HUDEP-2 (cell line): Measurements from ENCODE around the gene ARNT2.

Experiments used
- DNase-seq, 76 experiments: peaks; one replicate each; lab custom pipeline; 2025; ENCODE audit not compliant: unreplicated experiment in 76 of 76; lab: John Stamatoyannopoulos, UW

ARNT2 gene

DNA sequence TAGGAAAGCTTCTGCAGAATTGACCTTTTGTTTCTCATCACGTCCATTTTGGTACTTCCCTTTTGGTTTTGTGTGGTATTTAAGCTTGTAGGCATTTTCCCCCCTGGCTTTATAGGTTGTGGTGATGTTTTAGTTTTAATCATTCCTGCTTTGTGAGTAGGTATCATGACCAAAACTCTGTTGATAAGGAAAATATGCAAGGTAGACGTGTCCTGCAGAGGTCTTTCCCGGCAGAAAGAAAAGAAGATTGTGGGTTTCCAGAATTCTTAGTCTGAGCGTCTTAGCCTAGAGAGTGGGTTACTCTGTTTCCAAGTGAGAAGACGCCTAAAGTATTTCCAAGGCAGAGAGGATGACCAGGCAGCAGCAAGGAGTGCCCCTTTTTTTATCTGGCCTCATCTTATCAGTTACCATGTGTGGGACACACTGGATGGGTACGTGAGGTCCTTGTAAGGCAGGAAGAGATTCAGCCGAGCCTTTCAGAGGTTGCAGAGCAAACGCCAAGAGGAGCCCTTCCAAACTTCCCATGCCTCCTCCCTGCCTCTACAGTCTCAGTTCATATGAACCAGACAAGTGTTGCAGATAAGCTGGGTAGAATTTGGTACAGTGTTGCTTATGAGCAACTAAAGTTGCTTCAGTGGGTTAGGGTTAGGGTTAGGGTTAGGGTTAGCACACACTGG lies 58.8 kb downstream of the ARNT2 start:
- DNase-seq, result no peak

DNA sequence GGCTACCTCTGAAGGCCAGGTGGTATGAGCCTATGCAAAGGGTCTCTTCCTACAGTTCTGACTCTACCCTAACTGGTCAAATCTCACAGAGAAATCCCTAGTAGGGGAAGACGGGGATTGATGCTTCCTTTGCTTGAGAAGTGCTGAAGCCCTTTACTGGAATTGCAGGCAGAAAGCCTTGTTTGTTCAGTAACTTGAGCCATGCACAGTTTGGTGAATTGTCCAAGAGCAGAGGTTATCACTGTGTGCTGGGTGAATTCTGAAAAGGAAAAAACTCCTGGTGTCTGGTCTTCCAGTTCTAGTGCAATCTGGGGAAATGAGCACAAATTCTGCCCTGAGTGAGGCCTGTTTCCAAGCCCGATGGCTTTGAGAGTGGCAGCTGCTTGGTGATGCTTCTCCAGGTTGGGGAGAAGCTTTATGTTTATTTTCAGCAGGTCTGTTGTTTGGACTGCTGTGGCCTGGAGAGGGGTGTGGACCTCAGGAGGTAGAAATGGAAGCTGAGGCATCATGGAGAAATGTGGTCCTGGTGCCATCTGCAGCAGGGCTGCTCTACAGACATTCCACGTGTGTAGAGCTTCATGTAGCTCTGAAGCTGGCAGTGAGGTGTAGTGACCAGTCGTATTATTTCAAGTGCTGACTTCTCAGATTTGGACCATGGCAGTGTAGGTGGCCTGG lies 60.9 kb downstream of the ARNT2 start:
- DNase-seq, result no peak

DNA sequence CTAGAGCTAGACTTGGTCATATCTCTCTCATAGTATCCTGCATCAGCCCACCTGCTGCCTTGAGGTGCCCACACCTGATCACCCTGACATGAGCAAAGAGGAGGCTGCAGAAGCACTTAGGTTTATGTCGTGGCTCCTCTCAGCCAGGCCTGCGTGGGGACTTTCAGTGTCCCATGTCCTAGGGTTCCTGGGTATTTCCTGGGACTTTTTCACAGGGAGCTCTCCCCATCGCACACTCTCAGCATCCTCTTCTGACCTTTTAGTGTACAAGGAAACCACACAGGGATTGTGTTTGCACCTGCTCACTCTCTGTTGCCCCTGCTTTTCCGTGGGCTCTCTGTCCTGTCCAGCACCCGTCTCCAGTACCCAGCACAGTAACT lies 61.4 kb downstream of the ARNT2 start:
- no peak for DNase-seq

DNA sequence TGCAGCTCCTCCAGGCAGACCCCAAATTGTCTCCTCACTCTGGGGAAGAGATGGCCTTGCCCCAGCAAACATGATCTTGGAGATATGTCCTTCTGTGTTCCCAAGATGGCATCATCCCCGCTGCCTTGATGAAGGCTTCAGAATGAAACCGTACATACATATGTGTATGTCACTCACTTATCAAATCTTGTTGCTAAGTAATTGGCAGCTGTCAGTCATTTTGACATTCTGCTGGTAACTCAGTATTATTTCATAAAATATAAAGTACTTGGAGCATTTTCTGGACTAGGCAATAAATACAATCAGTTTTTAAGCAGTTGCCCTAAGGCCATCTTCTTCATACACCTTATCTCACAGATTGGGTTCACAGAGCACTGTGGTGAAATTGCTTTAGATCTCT lies 62.4 kb downstream of the ARNT2 start:
- DNase-seq, result no peak

DNA sequence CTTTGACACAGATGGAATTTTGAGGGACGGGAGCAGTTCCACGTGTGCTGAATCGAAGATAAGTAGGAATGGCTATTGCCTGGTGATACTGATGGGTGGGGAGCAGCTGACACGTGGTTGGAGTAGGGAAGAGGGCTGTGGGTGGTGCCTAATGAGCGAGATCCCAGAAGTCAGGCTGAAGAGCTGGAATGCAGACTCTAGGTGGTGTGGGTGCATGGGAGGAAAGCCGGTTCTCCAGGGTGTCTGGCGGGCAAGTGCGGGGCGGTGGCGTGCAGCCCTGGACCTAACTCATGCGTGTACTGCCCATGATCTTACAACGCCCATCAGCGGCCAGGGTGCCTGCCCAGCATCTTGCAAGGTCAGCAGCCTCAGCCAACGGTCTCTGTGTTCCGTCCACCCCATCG lies 63.1 kb downstream of the ARNT2 start:
- no peak for DNase-seq

DNA sequence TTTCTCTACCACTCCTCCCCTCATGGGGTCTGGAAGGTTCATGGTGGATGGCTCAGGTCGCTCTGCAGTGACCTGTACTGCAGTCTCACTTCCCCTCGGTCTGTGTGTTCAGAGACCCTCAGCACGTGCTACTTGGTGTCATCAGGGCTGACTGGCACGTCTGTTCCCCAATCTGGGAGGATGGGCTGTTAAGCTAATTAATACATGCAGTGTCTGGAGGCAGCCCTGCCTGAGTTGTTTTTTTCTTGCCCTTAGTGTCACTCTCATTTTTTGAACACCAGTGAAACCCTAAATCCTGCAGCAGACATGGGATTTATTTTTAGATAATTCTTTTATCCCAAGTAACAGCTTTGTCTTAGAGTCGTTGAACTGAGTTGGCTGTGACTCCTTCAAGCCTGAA lies 64.6 kb downstream of the ARNT2 start:
- DNase-seq, result no peak

DNA sequence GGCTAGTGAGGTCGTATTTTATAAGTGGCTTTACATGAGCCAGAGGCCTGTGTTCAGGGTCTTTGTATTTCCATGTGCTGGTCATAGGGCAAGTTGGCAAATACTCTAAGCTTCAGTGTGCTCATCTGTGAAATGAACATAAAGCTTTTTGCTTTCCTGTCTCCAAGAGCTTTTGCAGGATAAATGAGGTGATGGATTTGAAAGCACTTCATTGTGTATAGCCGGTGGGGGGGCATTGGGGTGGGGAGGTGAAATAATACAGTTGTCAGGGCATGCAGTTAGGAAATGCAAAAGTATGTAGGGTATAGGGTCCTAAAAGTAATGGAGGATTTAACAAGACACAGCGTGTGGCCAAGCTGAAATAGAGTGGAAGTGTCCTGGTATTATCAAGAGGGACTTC lies 67.7 kb downstream of the ARNT2 start:
- DNase-seq, result no peak

DNA sequence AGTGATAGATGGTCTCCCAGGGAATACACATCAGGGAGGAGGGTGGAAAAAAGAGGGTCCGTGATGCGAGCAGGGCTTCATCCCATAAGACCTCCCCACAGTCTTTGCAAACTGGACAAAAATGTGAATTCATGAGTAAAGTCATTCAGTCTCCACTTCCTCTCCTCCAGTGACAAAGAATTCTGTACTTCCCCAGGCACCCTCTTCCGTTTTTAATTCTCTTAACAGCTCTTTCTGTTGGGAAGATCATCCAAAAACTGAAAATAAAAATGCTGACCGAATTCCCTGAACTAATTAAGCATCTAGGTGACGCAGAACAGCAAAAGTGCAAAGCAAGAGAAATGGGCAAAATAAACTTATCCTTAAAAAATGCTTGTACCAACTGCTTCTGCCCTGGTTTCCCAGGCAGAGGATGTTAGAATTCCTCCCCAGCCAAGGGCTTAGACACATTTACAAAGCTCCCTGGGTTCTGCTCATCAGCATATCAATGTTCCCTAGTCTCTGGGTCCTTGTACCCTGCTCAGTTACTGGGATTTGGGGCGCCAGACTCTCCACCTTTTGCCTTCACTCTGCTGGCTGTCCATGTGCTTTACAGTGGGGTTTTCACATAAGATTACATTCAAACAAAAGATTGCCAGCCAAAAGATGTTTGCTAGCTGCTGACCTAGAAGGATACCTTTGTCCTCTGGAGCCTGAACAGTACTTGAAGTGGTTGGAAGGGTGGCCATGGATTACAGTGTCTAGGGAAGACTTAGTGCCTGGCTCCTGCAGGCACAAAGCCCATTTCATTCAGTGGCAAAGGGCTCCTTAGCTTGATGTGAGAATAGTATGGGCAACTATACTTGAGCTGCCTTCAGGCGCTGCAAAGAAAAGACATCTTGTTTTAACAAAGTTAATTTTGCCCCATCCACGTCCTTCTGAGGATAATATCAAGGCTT lies 69.4 kb downstream of the ARNT2 start:
- no peak for DNase-seq

DNA sequence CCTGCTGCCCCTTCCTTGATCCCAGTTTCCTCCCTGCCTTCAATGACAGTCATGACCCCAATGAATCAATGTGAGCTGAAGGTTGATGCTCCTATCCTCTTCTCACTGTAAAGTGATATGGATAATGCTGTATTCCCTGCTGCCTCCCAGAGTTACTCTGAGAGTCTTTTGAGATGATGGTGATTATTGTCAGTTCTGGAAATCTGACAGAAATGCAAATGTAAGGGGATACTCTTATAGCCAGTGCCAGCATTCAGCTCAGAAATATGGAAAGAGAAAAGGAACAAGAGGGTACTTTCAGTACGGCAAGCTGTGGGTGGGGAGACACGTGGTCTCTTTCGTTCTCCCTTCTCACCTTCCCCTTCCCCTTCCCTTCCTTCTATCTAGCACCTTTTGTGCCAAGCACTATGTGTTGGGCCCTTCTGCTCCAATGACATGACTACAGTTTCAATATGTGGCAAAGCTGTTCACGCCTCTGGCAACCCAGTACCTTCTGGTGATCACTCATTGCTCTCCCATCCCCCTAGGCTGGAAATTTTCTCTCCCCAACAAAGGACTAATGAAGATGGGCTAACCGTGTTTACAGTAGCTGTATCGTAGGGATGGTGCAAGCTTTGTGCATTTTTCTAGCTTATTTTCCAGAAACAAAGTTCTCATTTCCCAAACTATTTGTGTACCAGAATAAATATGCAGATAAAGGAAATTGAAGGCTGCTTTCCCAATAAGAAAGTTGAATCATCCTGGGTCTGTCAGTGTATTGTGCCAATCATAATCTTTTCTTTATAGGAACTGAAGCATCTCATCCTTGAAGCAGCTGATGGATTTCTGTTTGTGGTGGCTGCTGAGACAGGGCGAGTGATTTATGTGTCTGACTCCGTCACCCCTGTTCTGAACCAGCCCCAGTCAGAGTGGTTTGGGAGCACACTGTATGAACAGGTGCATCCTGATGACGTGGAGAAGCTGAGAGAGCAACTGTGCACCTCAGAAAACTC lies 70.3 kb downstream of the ARNT2 start:
- no peak for DNase-seq

DNA sequence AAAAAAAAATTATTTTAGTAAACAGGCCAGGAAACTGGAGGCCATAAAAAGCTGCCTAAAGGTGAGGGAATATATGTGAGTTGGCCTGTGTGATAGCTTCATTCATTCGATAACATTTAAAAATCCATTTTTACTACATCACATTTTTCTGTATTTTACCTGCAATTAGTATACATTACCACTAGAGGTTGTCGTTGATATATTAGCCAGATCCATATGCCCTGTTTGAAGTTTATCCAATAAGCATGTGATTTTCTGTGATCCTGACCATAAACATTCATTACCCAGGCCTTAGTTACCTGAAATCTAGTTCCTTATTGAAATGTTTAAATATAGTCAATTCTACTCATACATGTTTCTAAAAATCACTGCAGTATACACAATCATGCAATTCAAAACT lies 71.4 kb downstream of the ARNT2 start:
- no peak for DNase-seq

DNA sequence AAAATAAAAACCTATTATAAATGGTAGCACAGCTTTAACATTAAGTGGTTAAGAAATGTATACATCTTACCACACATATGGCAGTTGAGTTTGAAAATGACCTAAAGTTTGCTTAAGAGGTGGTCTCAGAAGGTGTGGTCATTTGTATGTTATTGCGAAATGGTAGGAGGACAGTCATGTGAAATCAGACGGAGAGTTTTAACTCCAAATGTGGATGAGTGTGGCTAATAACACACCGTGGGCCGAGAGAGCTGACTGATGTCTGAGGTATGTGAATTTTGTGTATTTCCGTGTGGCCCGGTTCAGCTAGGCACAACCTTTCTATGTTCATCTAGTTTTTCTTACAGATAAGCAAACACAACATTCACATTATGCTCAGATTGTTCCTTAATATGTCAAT lies 71.9 kb downstream of the ARNT2 start:
- DNase-seq, result no peak

DNA sequence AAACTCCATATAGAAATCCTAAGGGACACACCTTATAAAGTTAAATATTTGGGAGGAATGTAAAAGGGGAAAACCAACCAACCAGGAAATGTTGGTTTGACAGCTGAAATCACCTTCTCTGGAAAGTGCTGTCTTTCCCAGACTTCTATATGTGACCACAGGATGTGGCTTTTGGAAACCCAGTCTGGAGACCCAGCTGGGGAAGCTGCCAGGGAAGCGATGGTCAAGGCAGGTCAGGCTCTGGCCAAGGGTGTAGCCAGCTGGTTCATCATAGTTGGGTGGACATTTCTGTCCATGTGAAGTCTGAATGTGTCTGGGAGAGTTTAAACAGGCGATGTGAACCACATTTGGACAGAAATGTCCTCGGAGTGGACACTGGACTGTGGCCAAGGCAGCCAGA lies 73.9 kb downstream of the ARNT2 start:
- no peak for DNase-seq

DNA sequence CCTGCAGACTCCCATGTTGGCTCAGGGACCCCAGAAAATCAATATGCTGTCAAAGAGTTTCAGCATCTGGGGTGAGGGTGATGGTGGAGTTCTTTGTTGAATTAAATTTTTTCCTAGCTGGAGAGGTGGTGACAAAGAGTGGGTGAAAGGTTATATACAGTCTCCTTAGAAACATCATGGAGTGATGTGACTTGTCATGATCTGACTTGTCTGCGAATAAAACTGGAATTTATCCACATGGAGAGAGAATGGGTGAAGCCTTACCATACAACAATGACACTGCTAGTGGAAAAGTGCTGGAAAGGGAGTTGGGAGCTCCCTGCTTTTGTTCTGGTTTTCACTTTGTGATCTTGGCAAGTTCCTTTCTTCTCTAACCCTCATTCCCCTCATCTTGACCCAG lies 75.0 kb downstream of the ARNT2 start:
- DNase-seq, result no peak

DNA sequence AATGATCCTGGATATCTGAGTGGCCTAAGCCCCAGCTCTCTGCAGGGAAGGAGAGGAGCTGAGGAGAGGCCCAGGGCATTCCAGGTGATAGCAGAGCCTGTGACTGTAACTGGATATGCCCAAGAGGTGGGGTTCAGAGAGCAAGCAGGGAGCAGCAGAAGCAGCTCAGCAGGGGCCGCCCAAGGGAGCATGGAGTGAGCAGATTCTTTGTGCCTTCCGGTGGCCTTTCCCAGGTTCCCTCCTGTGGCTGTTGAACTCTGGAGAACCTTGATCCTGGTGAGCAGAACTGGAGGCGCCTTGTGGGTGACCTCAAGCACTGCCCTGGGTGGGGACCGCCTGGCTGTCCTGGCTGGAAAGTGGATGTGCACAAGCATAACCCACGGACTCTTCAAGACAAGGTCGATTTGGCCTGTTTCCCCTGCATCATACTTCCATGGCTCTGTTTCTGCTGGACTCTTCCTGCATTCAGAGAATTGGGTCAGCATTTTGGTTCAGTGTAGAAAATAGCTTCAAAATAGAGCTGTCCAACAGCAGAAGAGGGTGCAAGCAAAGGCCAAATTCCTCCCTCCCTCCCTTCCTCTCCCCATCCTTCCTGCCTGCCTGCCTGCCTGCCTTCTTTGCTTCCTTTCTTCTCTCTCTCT lies 76.1 kb downstream of the ARNT2 start:
- no peak for DNase-seq

DNA sequence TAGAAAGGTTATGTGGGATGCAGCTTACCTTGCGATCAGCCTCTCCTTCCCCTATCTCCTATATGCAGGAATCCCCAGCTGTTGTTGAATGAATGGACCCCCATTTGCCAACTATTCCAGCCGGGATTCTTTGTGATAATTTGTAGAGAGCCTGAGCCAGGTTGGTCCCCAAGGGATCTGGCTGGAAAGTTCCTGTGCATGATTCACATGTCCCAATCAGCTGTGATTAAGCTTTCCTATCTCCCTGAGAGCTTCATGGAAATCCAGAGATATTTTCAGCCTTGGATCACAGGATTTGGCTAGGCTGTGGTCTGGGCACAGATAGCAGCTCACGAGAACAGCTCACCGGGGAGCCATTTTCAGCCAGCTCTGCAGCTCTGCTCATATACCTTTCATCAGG lies 76.7 kb downstream of the ARNT2 start:
- DNase-seq, result no peak

DNA sequence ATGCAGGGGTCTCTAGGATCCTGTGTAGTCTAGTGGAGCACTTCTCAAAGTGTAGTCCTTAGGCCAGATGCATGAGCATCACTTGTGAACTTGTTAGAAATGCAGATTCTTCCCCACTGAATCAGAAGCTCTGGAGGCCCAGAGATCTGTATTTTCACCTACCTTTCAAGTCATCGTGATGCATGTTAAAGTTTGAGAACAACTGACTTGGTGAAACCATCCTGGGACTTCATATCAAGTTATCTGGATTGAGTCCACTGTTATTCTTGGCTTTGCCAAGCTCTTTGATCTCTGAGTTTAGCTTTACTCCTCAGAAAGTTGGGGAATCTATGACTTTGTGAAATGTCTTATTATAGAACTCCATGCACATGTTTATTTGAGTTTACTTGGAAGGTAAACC lies 78.5 kb downstream of the ARNT2 start:
- DNase-seq, result no peak

DNA sequence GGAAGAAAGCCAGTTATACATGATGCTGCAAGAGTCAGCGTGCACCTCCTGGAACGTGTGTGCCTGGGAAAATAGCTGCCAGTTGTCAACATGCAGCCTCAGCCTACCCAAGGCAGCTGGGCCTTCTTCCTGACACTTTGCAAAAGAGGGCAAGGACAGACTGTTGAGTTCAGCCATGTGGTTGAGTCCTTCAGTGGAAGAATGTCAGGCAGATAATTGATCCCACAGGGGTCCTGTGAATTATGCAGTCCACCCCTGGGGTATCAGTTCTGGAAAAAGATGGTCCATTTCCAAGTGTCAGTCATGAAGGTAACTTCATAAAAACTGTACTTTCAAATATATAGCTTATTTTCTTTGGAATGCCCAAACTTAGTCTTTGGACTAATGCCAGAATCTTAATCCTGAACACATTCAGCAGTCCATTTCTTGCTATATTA lies 79.6 kb downstream of the ARNT2 start:
- DNase-seq, result no peak

DNA sequence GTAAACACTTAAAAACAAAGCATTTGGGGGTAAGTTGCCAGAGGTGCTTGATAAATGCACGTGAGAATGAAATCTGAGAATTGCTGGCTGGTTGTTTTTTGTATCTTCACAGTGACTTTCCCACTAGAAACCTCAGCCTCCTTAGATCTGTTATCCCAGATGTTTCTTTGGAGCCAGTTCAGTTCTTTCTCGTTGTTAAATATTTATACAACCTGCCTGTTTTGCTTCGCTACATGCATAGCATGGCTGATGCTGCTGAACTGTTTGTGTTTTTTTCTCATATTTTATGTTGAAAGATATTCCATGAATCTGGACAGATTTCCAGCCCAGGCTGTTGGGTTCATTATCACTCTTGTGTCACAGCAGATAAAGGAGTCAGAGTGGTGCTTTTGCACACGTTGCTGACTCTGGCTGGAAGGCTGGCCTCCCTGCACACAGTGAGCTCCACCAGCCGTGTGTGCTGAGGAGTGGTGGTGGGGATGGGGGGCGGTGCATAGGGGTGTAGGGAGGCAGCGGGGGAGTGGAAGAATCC lies 80.2 kb downstream of the ARNT2 start:
- DNase-seq, result no peak

DNA sequence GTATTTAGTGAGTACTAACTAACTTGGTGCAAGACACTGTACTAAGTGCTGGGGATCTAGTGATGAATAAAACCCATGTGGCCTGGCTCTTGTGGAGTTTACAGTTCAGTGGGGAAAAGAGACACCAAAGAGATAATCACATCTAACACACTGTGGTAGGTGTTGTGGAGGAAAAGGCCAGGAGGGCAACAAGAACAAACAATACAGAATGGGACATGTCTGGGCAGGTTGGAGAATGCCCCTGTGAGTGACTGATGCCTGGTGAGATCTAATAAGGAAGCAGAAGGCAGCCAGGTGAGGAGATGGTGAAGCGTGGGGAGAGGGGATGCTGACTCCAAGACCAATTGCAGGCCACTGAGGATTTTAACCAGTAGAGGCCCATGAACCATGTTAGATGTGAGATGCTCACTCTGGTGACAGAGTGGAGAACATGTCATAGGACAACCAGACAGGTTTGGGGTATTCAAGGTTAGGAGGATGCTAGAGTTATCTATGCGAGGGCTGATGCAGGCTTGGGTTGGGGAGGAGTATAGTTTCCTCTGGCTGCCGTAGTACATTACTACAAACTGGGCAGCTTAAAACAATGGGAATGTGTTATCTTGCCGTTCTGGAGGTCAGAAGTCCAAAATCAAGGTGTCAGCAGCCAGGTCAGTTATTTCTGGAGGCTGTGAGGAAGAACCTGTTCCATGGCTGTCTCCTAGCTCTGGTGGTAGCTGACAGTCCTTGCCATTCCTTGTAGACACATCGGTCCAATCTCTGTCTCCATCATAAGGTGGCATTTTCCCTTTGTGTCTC lies 81.4 kb downstream of the ARNT2 start:
- no peak for DNase-seq
